ENCODE data around the gene TMEM50A. TPM values are rescaled to one million over a fixed set of nuclear protein-coding genes. Genes with fewer than 3 reads are reported as not detected.
"Not testable (repeated sequence)": the region's sequence is repeated elsewhere in the genome, so short reads cannot be mapped to it uniquely, and the experiment has no call there.

The TMEM50A gene
- total RNA-seq, 1 donor from 2014 or later = 102 TPM

GRCh38 chr1:25328791-25329185, 9.3 kb upstream of the TMEM50A start:
- DNase-seq (ENCODE audit: low spot score); intact Hi-C loops (cut with DNase I): not testable (repeated sequence)
- peak; percentile 65 for ATAC-seq

- intact Hi-C loops (cut with DNase I); DNase-seq (ENCODE audit: low spot score): not testable (repeated sequence)
- peak; percentile 45 for ATAC-seq
Measured at GRCh38 chr1:25329336-25329735, 8.8 kb upstream of the TMEM50A start.

- ATAC-seq; DNase-seq (ENCODE audit: low spot score); intact Hi-C loops (cut with DNase I): not testable (repeated sequence)
Measured at GRCh38 chr1:25329950-25330349, 8.2 kb upstream of the TMEM50A start.

- intact Hi-C loops (cut with DNase I); DNase-seq (ENCODE audit: low spot score): not testable (repeated sequence)
- ATAC-seq = peak; percentile 77
Measured at GRCh38 chr1:25336922-25337354, 1.2 kb upstream of the TMEM50A start.

GRCh38 chr1:25337483-25338187, 499 bp upstream of the TMEM50A start:
- peak; percentile 91 for ATAC-seq
- DNase-seq (ENCODE audit: low spot score); intact Hi-C loops (cut with DNase I): not testable (repeated sequence)

- intact Hi-C loops (cut with DNase I) = no loop called here
- ATAC-seq = no peak
- no peak for DNase-seq (ENCODE audit: low spot score)
Measured at GRCh38 chr1:25338986-25339385, 852 bp downstream of the TMEM50A start.

- no peak for DNase-seq (ENCODE audit: low spot score)
- no peak for ATAC-seq
- intact Hi-C loops (cut with DNase I) = no loop called here
Measured at GRCh38 chr1:25341746-25342145, 3.6 kb downstream of the TMEM50A start.

- DNase-seq (ENCODE audit: low spot score) (no peak), ATAC-seq (no peak)
- intact Hi-C loops (cut with DNase I) = no loop called here
Measured at GRCh38 chr1:25342846-25343245, 4.7 kb downstream of the TMEM50A start.

- no peak for ATAC-seq
- DNase-seq (ENCODE audit: low spot score) = no peak
- intact Hi-C loops (cut with DNase I) = no loop called here
Measured at GRCh38 chr1:25343872-25344271, 5.7 kb downstream of the TMEM50A start.

- ATAC-seq (no peak), DNase-seq (ENCODE audit: low spot score) (no peak)
- intact Hi-C loops (cut with DNase I) = no loop called here
Measured at GRCh38 chr1:25347556-25347955, 9.4 kb downstream of the TMEM50A start.

- ATAC-seq (no peak), DNase-seq (ENCODE audit: low spot score) (no peak)
- intact Hi-C loops (cut with DNase I) = no loop called here
Measured at GRCh38 chr1:25349606-25350005, 11.5 kb downstream of the TMEM50A start.

GRCh38 chr1:25355841-25356395, 17.8 kb downstream of the TMEM50A start:
- intact Hi-C loops (cut with DNase I) = no loop called here
- DNase-seq (ENCODE audit: low spot score) (no peak), ATAC-seq (no peak)

- intact Hi-C loops (cut with DNase I) = no loop called here
- ATAC-seq (no peak), DNase-seq (ENCODE audit: low spot score) (no peak)
Measured at GRCh38 chr1:25356441-25356840, 18.3 kb downstream of the TMEM50A start.

- intact Hi-C loops (cut with DNase I) = no loop called here
- DNase-seq (ENCODE audit: low spot score) = no peak
- no peak for ATAC-seq
Measured at GRCh38 chr1:25356848-25357247, 18.7 kb downstream of the TMEM50A start.

GRCh38 chr1:25360596-25361581, 22.8 kb downstream of the TMEM50A start:
- no peak for DNase-seq (ENCODE audit: low spot score)
- no peak for ATAC-seq
- intact Hi-C loops (cut with DNase I) = no loop called here

- DNase-seq (ENCODE audit: low spot score) (no peak), ATAC-seq (no peak)
- intact Hi-C loops (cut with DNase I) = no loop called here
Measured at GRCh38 chr1:25361901-25362300, 23.8 kb downstream of the TMEM50A start.

- not testable (repeated sequence) for DNase-seq (ENCODE audit: low spot score)
- ATAC-seq = peak; percentile 75
Measured at GRCh38 chr1:25362634-25363559, 24.8 kb downstream of the TMEM50A start.

GRCh38 chr1:25369241-25369640, 31.1 kb downstream of the TMEM50A start:
- DNase-seq (ENCODE audit: low spot score) (no peak), ATAC-seq (no peak)
- intact Hi-C loops (cut with DNase I) = no loop called here

More at GRCh38 chr1:25362634-25363559, 24.8 kb downstream of the TMEM50A start:
- intact Hi-C loops (cut with DNase I) = not testable (repeated sequence)
